LNCAP (cell line): ENCODE results near the gene SPATS2.

Source experiments
- CTCF ChIP-seq: fragments of 450-650 bp; IDR thresholded peaks from 2 replicates; pipeline ENCODE4 v1.5.1; 2017; ENCODE audit warnings: mild to moderate bottlenecking

SPATS2 gene

GRCh38 chr12:49413010-49413409 lies 45.7 kb downstream of the SPATS2 start:
- TF ChIP-seq CTCF, result no peak

DNA sequence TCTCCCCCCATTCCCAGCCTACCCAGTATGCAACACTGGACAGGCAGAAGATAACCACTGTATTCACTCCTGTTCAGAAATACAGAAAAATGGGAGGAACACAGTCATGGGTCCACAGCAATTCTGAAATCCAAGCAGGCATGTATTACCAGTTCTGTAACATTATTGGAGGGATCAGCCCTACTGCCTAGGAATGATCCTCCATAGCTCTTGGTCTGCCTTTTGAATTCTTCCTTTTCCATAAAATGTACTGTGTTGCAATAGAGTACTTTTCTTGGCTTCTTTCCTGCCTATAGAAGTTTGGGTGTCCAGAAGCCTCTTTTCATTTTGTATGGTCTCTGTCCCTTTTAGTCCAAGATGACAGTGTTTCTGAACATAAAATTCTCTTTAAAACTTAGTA lies 46.5 kb downstream of the SPATS2 start:
- TF ChIP-seq CTCF, result no peak

GRCh38 chr12:49414364-49414763 lies 47.1 kb downstream of the SPATS2 start:
- TF ChIP-seq CTCF, result no peak

GRCh38 chr12:49415521-49415970 lies 48.3 kb downstream of the SPATS2 start:
- no peak for TF ChIP-seq CTCF

DNA sequence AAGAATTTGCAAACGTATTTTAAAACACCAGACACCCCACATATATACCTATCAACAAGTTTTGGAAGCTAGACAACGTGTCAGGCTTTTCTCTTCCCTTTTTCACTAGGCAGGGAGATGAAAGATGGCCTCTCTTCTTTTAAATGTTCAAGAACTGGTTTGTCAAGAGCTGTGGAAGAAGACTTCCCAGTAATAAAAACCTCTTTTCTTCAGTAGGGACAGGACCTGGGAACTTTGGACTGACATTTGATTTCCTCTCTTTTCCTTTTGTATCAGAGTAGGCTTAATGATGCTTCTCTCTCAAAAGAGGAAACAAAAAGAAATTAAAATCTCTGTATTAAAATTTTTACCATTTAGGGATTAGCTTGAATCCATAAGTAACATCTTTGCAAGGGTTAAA lies 49.6 kb downstream of the SPATS2 start:
- no peak for TF ChIP-seq CTCF

GRCh38 chr12:49417558-49417957 lies 50.3 kb downstream of the SPATS2 start:
- no peak for TF ChIP-seq CTCF

DNA sequence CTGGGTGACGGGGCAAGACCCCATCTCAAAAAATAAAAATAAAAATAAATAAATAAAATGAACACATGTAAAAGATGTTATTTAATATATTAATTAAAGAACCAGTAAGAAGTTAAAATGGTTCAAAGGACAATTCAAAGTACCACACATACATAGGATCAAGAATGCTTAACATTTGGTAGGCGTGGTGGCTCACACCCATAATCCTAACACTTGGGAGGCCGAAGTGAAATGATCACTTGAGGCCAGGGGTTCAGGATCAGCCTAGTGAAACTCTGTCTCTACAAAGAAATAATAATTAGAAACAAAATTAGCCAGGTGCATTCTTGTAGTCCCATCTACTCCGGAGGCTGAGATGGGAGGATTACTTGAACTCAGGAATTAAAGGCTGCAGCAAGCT lies 53.3 kb downstream of the SPATS2 start:
- no peak for TF ChIP-seq CTCF

DNA sequence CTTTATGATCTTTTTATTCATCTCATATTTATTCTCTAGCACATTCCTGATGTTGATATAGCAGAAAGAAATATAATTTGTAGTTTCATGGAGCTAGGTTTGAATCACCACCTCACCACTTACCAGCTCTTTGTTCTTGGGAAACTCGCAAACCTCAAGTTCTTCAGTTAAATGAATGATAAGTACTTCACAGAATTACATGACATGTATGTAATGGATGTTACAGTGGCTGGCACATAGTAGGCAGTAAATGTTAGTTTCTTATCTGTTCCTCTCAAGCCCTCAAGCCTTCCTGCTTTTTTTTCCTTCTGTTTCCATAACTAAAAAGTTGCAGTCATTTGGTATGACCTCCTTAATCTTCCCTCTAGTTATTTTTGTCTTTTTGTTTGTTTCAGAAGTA lies 54.9 kb downstream of the SPATS2 start:
- TF ChIP-seq CTCF, result no peak
